HEK293 (cell line): ENCODE results near the gene WDR73.
A peak's percentile ranks its signal among the peaks of the same experiment; 100 is the strongest.

ENCODE experiments used
- EGR2 ChIP-seq: fragments of 450-650 bp; formaldehyde crosslinking; IDR thresholded peaks from 2 replicates; pipeline ENCODE4 v1.5.1; 2016; ENCODE audit warnings: low read depth, missing biosample characterization, missing genetic modification characterization
- INSM2 ChIP-seq: fragments of 450-650 bp; formaldehyde crosslinking; IDR thresholded peaks from 2 replicates; pipeline ENCODE4 v1.5.1; 2016; ENCODE audit warnings: missing biosample characterization, missing genetic modification characterization
- KLF1 ChIP-seq: fragments of 450-650 bp; formaldehyde crosslinking; IDR thresholded peaks from 2 replicates; pipeline ENCODE4 v1.5.1; 2016; ENCODE audit warnings: missing biosample characterization, missing genetic modification characterization
- KLF17 ChIP-seq: fragments of 450-650 bp; formaldehyde crosslinking; IDR thresholded peaks from 2 replicates; pipeline ENCODE4 v1.5.1; 2016; ENCODE audit warnings: missing biosample characterization, missing genetic modification characterization
- MEIS1 ChIP-seq: sonication (generic); formaldehyde crosslinking; IDR thresholded peaks from 2 replicates; pipeline ENCODE4 v1.8.1; 2022; ENCODE audit warnings: missing genetic modification reagents, mild to moderate bottlenecking, borderline replicate concordance
- PATZ1 ChIP-seq: fragments of 450-650 bp; formaldehyde crosslinking; IDR thresholded peaks from 2 replicates; pipeline ENCODE4 v1.5.1; 2016; ENCODE audit warnings: missing biosample characterization, missing genetic modification characterization
- PRDM6 ChIP-seq: fragments of 450-650 bp; formaldehyde crosslinking; IDR thresholded peaks from 2 replicates; pipeline ENCODE4 v1.5.1; 2017; ENCODE audit warnings: missing biosample characterization, missing genetic modification characterization
- SP7 ChIP-seq: fragments of 450-650 bp; formaldehyde crosslinking; IDR thresholded peaks from 2 replicates; pipeline ENCODE4 v1.5.1; 2016; ENCODE audit warnings: missing biosample characterization, missing genetic modification characterization
- ZBTB21 ChIP-seq: fragments of 450-650 bp; formaldehyde crosslinking; IDR thresholded peaks from 2 replicates; pipeline ENCODE4 v1.5.1; 2017; ENCODE audit warnings: missing biosample characterization, missing genetic modification characterization
- ZBTB48 ChIP-seq: fragments of 450-650 bp; formaldehyde crosslinking; IDR thresholded peaks from 2 replicates; pipeline ENCODE4 v1.5.1; 2016; ENCODE audit warnings: missing biosample characterization, missing genetic modification characterization
- ZFP3 ChIP-seq: fragments of 450-650 bp; formaldehyde crosslinking; IDR thresholded peaks from 2 replicates; pipeline ENCODE4 v1.5.1; 2016; ENCODE audit warnings: low read depth, missing biosample characterization, missing genetic modification characterization
- ZFP37 ChIP-seq: fragments of 450-650 bp; formaldehyde crosslinking; IDR thresholded peaks from 2 replicates; pipeline ENCODE4 v1.5.1; 2016; ENCODE audit warnings: missing biosample characterization, missing genetic modification characterization
- ZFP41 ChIP-seq: fragments of 450-650 bp; formaldehyde crosslinking; IDR thresholded peaks from 2 replicates; pipeline ENCODE4 v1.5.1; 2016; ENCODE audit warnings: missing biosample characterization, missing genetic modification characterization, borderline replicate concordance
- ZNF133 ChIP-seq: fragments of 450-650 bp; formaldehyde crosslinking; IDR thresholded peaks from 2 replicates; pipeline ENCODE4 v1.5.1; 2016; ENCODE audit warnings: missing biosample characterization, missing genetic modification characterization
- ZNF138 ChIP-seq: fragments of 450-650 bp; formaldehyde crosslinking; IDR thresholded peaks from 2 replicates; pipeline ENCODE4 v1.5.1; 2016; ENCODE audit warnings: missing biosample characterization, missing genetic modification characterization, borderline replicate concordance
- ZNF211 ChIP-seq: fragments of 450-650 bp; formaldehyde crosslinking; IDR thresholded peaks from 2 replicates; pipeline ENCODE4 v1.5.1; 2016; ENCODE audit warnings: low read depth, missing biosample characterization, missing genetic modification characterization
- ZNF280C ChIP-seq: fragments of 450-650 bp; formaldehyde crosslinking; IDR thresholded peaks from 2 replicates; pipeline ENCODE4 v1.5.1; 2016; ENCODE audit warnings: missing biosample characterization, missing genetic modification characterization
- ZNF311 ChIP-seq: fragments of 450-650 bp; formaldehyde crosslinking; IDR thresholded peaks from 2 replicates; pipeline ENCODE4 v1.5.1; 2017; ENCODE audit warnings: missing biosample characterization, missing genetic modification characterization, borderline replicate concordance
- ZNF341 ChIP-seq: fragments of 450-650 bp; formaldehyde crosslinking; IDR thresholded peaks from 2 replicates; pipeline ENCODE4; 2016; ENCODE audit warnings: low read depth, missing biosample characterization, missing genetic modification characterization
- ZNF362 ChIP-seq: fragments of 450-650 bp; formaldehyde crosslinking; IDR thresholded peaks from 2 replicates; pipeline ENCODE4 v1.5.1; 2016; ENCODE audit warnings: missing biosample characterization, missing genetic modification characterization
- ZNF423 ChIP-seq: fragments of 450-650 bp; formaldehyde crosslinking; IDR thresholded peaks from 2 replicates; pipeline ENCODE4 v1.5.1; 2016; ENCODE audit warnings: missing biosample characterization, missing genetic modification characterization
- ZNF48 ChIP-seq: fragments of 450-650 bp; formaldehyde crosslinking; IDR thresholded peaks from 2 replicates; pipeline ENCODE4 v1.5.1; 2016; ENCODE audit warnings: missing biosample characterization, missing genetic modification characterization
- ZNF544 ChIP-seq: fragments of 450-650 bp; formaldehyde crosslinking; IDR thresholded peaks from 2 replicates; pipeline ENCODE4 v1.5.0; 2017; ENCODE audit warnings: missing biosample characterization, missing genetic modification characterization
- ZNF571 ChIP-seq: fragments of 450-650 bp; formaldehyde crosslinking; IDR thresholded peaks from 2 replicates; pipeline ENCODE4 v1.5.0; 2017; ENCODE audit warnings: missing biosample characterization, missing genetic modification characterization
- ZNF621 ChIP-seq: fragments of 450-650 bp; formaldehyde crosslinking; IDR thresholded peaks from 2 replicates; pipeline ENCODE4 v1.5.1; 2017; ENCODE audit warnings: missing biosample characterization, missing genetic modification characterization
- ZNF658 ChIP-seq: fragments of 450-650 bp; formaldehyde crosslinking; IDR thresholded peaks from 2 replicates; pipeline ENCODE4; 2016; ENCODE audit warnings: missing biosample characterization, missing genetic modification characterization
- ZNF701 ChIP-seq: fragments of 450-650 bp; formaldehyde crosslinking; IDR thresholded peaks from 2 replicates; pipeline ENCODE4 v1.5.1; 2016; ENCODE audit warnings: missing biosample characterization, missing genetic modification characterization
- ZSCAN30 ChIP-seq: fragments of 450-650 bp; IDR thresholded peaks from 2 replicates; pipeline ENCODE4 v1.5.1; 2018; ENCODE audit warnings: missing biosample characterization, mild to moderate bottlenecking, missing genetic modification characterization, moderate library complexity

Gene WDR73

GRCh38 chr15:84600687-84601554 lies 53.2 kb downstream of the WDR73 start, which contains the start of gene ZSCAN2 (continued):
- no peak for TF ChIP-seq MEIS1 (CRISPR knock-in tag)
- no peak for TF ChIP-seq PRDM6
- no peak for TF ChIP-seq ZNF211 (tag by site-specific recombination)
- no peak for TF ChIP-seq ZNF48 (tag by site-specific recombination)
- no peak for TF ChIP-seq ZNF571 (tag by site-specific recombination)
- TF ChIP-seq KLF17 (tag by site-specific recombination), result no peak; the same call in 1 of the 2 replicates
- no peak; the same call in 1 of the 2 replicates for TF ChIP-seq KLF1 (tag by site-specific recombination)
- TF ChIP-seq ZNF138 (tag by site-specific recombination), result no peak
- peak; percentile 79 for TF ChIP-seq ZBTB48 (tag by site-specific recombination)
- TF ChIP-seq ZFP41, result no peak
- no peak for TF ChIP-seq ZNF544 (tag by site-specific recombination)
- TF ChIP-seq ZNF701, result no peak
- TF ChIP-seq ZNF423, result no peak
- TF ChIP-seq PATZ1 (tag by site-specific recombination), result peak; percentile 95
- TF ChIP-seq ZFP37 (tag by site-specific recombination), result peak; percentile 13; the same call in 1 of the 2 replicates
- TF ChIP-seq EGR2 (tag by site-specific recombination), result 0 out of 2 replicates have a peak, but pooled peaks have one; percentile 6
- TF ChIP-seq ZNF362 (tag by site-specific recombination), result no peak
- no peak for TF ChIP-seq ZNF658 (tag by site-specific recombination)
- no peak for TF ChIP-seq INSM2 (tag by site-specific recombination)
- TF ChIP-seq ZNF280C, result no peak
- TF ChIP-seq ZFP3 (tag by site-specific recombination), result no peak
- TF ChIP-seq SP7 (tag by site-specific recombination), result peak; percentile 64
- TF ChIP-seq ZBTB21 (tag by site-specific recombination), result no peak
- TF ChIP-seq ZNF133 (tag by site-specific recombination), result no peak
- no peak for TF ChIP-seq ZNF311
- peak; percentile 86 for TF ChIP-seq ZSCAN30 (tag by site-specific recombination)
- no peak for TF ChIP-seq ZNF341 (tag by site-specific recombination)
- TF ChIP-seq ZNF621 (tag by site-specific recombination), result no peak
